ENCODE data around the gene RTN3. TPM values are rescaled to one million over a fixed set of nuclear protein-coding genes. Genes with fewer than 3 reads are reported as not detected.
"Not testable (repeated sequence)": the region's sequence is repeated elsewhere in the genome, so short reads cannot be mapped to it uniquely, and the experiment has no call there.

The RTN3 gene
- 249 TPM for polyA plus RNA-seq (2013, experiment 1 of 2)
- polyA plus RNA-seq (2013, experiment 2 of 2) = 249 TPM

GRCh38 chr11:63681321-63682065 is at the start of gene RTN3:
Gene RTN3 (plus strand): TSS chr11:63681500. CDS start chr11:63681637, 137 bp downstream.
- Histone ChIP-seq H2BK120ac (ENCODE audit: low read depth, low read length) (no peak within 1 kb of the TSS), H3K4ac (ENCODE audit: low read length) (no peak within 1 kb of the TSS), H2BK12ac (ENCODE audit: low read length) (no peak within 1 kb of the TSS), H2AFZ (ENCODE audit: low read length) (peak within 1 kb of the TSS; percentile 89), H3K27me3 (ENCODE audit: control insufficient read depth in 3 of 3, insufficient read depth in 3 of 3, low read depth in 1 of 3, low read length in 3 of 3) (no peaks in the 10 kb centered on the region), H3K79me1 (ENCODE audit: low read depth, low read length) (peaks cover 2% of the 10 kb centered on the region), H4K91ac (ENCODE audit: low read depth, low read length, poor library complexity) (peak within 1 kb of the TSS; percentile 74), H3K18ac (ENCODE audit: low read length) (peak within 1 kb of the TSS; percentile 97), H2BK5ac (ENCODE audit: low read length) (no peak within 1 kb of the TSS), H2BK15ac (ENCODE audit: low read length) (no peak within 1 kb of the TSS), H3K4me1 (ENCODE audit: control insufficient read depth in 2 of 2, insufficient read depth in 1 of 2, low read depth in 1 of 2, low read length in 2 of 2) (peaks cover 4 to 12% of the 10 kb centered on the region in 2 donors), H3K4me3 (ENCODE audit: low read length in 2 of 2) (peak within 1 kb of the TSS; percentile 83 to 85), H4K8ac (ENCODE audit: low read depth, low read length) (no peak within 1 kb of the TSS), H2AK5ac (ENCODE audit: low read depth, low read length) (peak within 1 kb of the TSS; percentile 24), H3K36me3 (replicated peaks in 1 of 2; ENCODE audit: control insufficient read depth in 2 of 2, insufficient read depth in 2 of 2, low read length in 2 of 2) (no peaks in the 10 kb centered on the region), H3K4me2 (ENCODE audit: insufficient read depth, low read length, poor library complexity, severe bottlenecking) (peak within 1 kb of the TSS; percentile 71), H3K9ac (ENCODE audit: low read depth, low read length, poor library complexity) (peak within 1 kb of the TSS; percentile 87), H3K14ac (ENCODE audit: low read length) (peak within 1 kb of the TSS; percentile 25), H3K27ac (replicated peaks; ENCODE audit: low read length) (peak within 1 kb of the TSS; percentile 98), H3K23ac (ENCODE audit: low read depth, low read length, poor library complexity) (peak within 1 kb of the TSS; percentile 86), H3K9me3 (replicated peaks in 1 of 2; ENCODE audit: control insufficient read depth in 2 of 2, insufficient read depth in 1 of 2, low read depth in 1 of 2, low read length in 2 of 2) (no peaks in the 10 kb centered on the region)
- WGBS, 2 donors (ENCODE audit: extremely low coverage in 2 of 2, insufficient read length in 2 of 2, insufficient replicate concordance in 1 of 2) = no CpG with 5 or more reads among the region's 74 CpGs
- DNase-seq (ENCODE audit: low spot score) = peak; percentile 98

GRCh38 chr11:63635762-63636465 is 45.4 kb upstream of the RTN3 start:
- no peak overlapping the region for H3K4me2 ChIP-seq (ENCODE audit: insufficient read depth, low read length, poor library complexity, severe bottlenecking)
- no peaks in the 10 kb centered on the region for H3K9me3 ChIP-seq (replicated peaks in 1 of 2; ENCODE audit: control insufficient read depth in 2 of 2, insufficient read depth in 1 of 2, low read depth in 1 of 2, low read length in 2 of 2)
- no peak overlapping the region for H2BK12ac ChIP-seq (ENCODE audit: low read length)
- no peak overlapping the region for H3K18ac ChIP-seq (ENCODE audit: low read length)
- no peak overlapping the region for H3K14ac ChIP-seq (ENCODE audit: low read length)
- no peak overlapping the region for H3K9ac ChIP-seq (ENCODE audit: low read depth, low read length, poor library complexity)
- H3K23ac ChIP-seq (ENCODE audit: low read depth, low read length, poor library complexity) = no peak overlapping the region
- peak; percentile 62 for DNase-seq (ENCODE audit: low spot score)
- no peak overlapping the region for H4K8ac ChIP-seq (ENCODE audit: low read depth, low read length)
- no peak overlapping the region for H3K27ac ChIP-seq (replicated peaks; ENCODE audit: low read length)
- H2AFZ ChIP-seq (ENCODE audit: low read length) = no peak overlapping the region
- no peaks in the 10 kb centered on the region for H3K27me3 ChIP-seq (ENCODE audit: control insufficient read depth in 3 of 3, insufficient read depth in 3 of 3, low read depth in 1 of 3, low read length in 3 of 3)
- no peak overlapping the region for H2BK5ac ChIP-seq (ENCODE audit: low read length)
- no peak overlapping the region for H3K4ac ChIP-seq (ENCODE audit: low read length)
- H3K4me1 ChIP-seq (ENCODE audit: control insufficient read depth in 2 of 2, insufficient read depth in 1 of 2, low read depth in 1 of 2, low read length in 2 of 2) = no peaks in the 10 kb centered on the region
- peaks cover 2 to 15% of the 10 kb centered on the region in 2 donors for H3K36me3 ChIP-seq (replicated peaks in 1 of 2; ENCODE audit: control insufficient read depth in 2 of 2, insufficient read depth in 2 of 2, low read length in 2 of 2)
- no CpG with 5 or more reads among the region's 10 CpGs for WGBS, 2 donors (ENCODE audit: extremely low coverage in 2 of 2, insufficient read length in 2 of 2, insufficient replicate concordance in 1 of 2)
- H4K91ac ChIP-seq (ENCODE audit: low read depth, low read length, poor library complexity) = no peak overlapping the region
- no peak overlapping the region for H3K4me3 ChIP-seq (ENCODE audit: low read length in 2 of 2)
- no peak overlapping the region for H2BK15ac ChIP-seq (ENCODE audit: low read length)
- H2BK120ac ChIP-seq (ENCODE audit: low read depth, low read length) = no peak overlapping the region
- no peak overlapping the region for H2AK5ac ChIP-seq (ENCODE audit: low read depth, low read length)
- no peaks in the 10 kb centered on the region for H3K79me1 ChIP-seq (ENCODE audit: low read depth, low read length)

- not testable (repeated sequence) for H4K91ac ChIP-seq (ENCODE audit: low read depth, low read length, poor library complexity); H3K4me2 ChIP-seq (ENCODE audit: insufficient read depth, low read length, poor library complexity, severe bottlenecking); H2BK120ac ChIP-seq (ENCODE audit: low read depth, low read length); H3K23ac ChIP-seq (ENCODE audit: low read depth, low read length, poor library complexity); H4K8ac ChIP-seq (ENCODE audit: low read depth, low read length); H2AK5ac ChIP-seq (ENCODE audit: low read depth, low read length); H3K9ac ChIP-seq (ENCODE audit: low read depth, low read length, poor library complexity); H3K9me3 ChIP-seq (replicated peaks in 1 of 2; ENCODE audit: control insufficient read depth in 2 of 2, insufficient read depth in 1 of 2, low read depth in 1 of 2, low read length in 2 of 2); H3K4ac ChIP-seq (ENCODE audit: low read length); H2AFZ ChIP-seq (ENCODE audit: low read length); DNase-seq (ENCODE audit: low spot score); H3K27me3 ChIP-seq (ENCODE audit: control insufficient read depth in 3 of 3, insufficient read depth in 3 of 3, low read depth in 1 of 3, low read length in 3 of 3); H3K14ac ChIP-seq (ENCODE audit: low read length); H3K18ac ChIP-seq (ENCODE audit: low read length); H3K4me1 ChIP-seq (ENCODE audit: control insufficient read depth in 2 of 2, insufficient read depth in 1 of 2, low read depth in 1 of 2, low read length in 2 of 2); H3K27ac ChIP-seq (replicated peaks; ENCODE audit: low read length); H3K4me3 ChIP-seq (ENCODE audit: low read length in 2 of 2); H2BK5ac ChIP-seq (ENCODE audit: low read length); H2BK15ac ChIP-seq (ENCODE audit: low read length); H3K36me3 ChIP-seq (replicated peaks in 1 of 2; ENCODE audit: control insufficient read depth in 2 of 2, insufficient read depth in 2 of 2, low read length in 2 of 2); H2BK12ac ChIP-seq (ENCODE audit: low read length); H3K79me1 ChIP-seq (ENCODE audit: low read depth, low read length)
- WGBS, 2 donors (ENCODE audit: extremely low coverage in 2 of 2, insufficient read length in 2 of 2, insufficient replicate concordance in 1 of 2) = no CpG with 5 or more reads among the region's 8 CpGs
Measured at GRCh38 chr11:63638436-63638835, 42.9 kb upstream of the RTN3 start.

- Histone ChIP-seq H3K23ac (ENCODE audit: low read depth, low read length, poor library complexity) (no peak overlapping the region), H3K18ac (ENCODE audit: low read length) (no peak overlapping the region), H3K36me3 (replicated peaks in 1 of 2; ENCODE audit: control insufficient read depth in 2 of 2, insufficient read depth in 2 of 2, low read length in 2 of 2) (peaks cover 3 to 8% of the 10 kb centered on the region in 2 donors), H3K4me1 (ENCODE audit: control insufficient read depth in 2 of 2, insufficient read depth in 1 of 2, low read depth in 1 of 2, low read length in 2 of 2) (peaks cover 0 to 3% of the 10 kb centered on the region in 2 donors), H2BK120ac (ENCODE audit: low read depth, low read length) (no peak overlapping the region), H2BK12ac (ENCODE audit: low read length) (no peak overlapping the region), H3K4me2 (ENCODE audit: insufficient read depth, low read length, poor library complexity, severe bottlenecking) (no peak overlapping the region), H3K9ac (ENCODE audit: low read depth, low read length, poor library complexity) (no peak overlapping the region), H3K4me3 (ENCODE audit: low read length in 2 of 2) (no peak overlapping the region), H4K91ac (ENCODE audit: low read depth, low read length, poor library complexity) (no peak overlapping the region), H3K79me1 (ENCODE audit: low read depth, low read length) (no peaks in the 10 kb centered on the region), H3K4ac (ENCODE audit: low read length) (no peak overlapping the region), H2AK5ac (ENCODE audit: low read depth, low read length) (no peak overlapping the region), H3K27me3 (ENCODE audit: control insufficient read depth in 3 of 3, insufficient read depth in 3 of 3, low read depth in 1 of 3, low read length in 3 of 3) (no peaks in the 10 kb centered on the region), H3K9me3 (replicated peaks in 1 of 2; ENCODE audit: control insufficient read depth in 2 of 2, insufficient read depth in 1 of 2, low read depth in 1 of 2, low read length in 2 of 2) (no peaks in the 10 kb centered on the region), H3K14ac (ENCODE audit: low read length) (no peak overlapping the region), H4K8ac (ENCODE audit: low read depth, low read length) (no peak overlapping the region), H3K27ac (replicated peaks; ENCODE audit: low read length) (no peak overlapping the region), H2BK5ac (ENCODE audit: low read length) (no peak overlapping the region), H2BK15ac (ENCODE audit: low read length) (no peak overlapping the region), H2AFZ (ENCODE audit: low read length) (no peak overlapping the region)
- no peak for DNase-seq (ENCODE audit: low spot score)
- no CpG with 5 or more reads among the region's 3 CpGs for WGBS, 2 donors (ENCODE audit: extremely low coverage in 2 of 2, insufficient read length in 2 of 2, insufficient replicate concordance in 1 of 2)
Measured at GRCh38 chr11:63639199-63639832, 42.0 kb upstream of the RTN3 start.

All from neuronal stem cell (in vitro differentiated cells).